Large intestine (tissue), 3 donors: ENCODE results near the gene FAM162A. TPM values are rescaled to one million over a fixed set of nuclear protein-coding genes. Genes with fewer than 3 reads are reported as not detected.
A peak's percentile ranks its signal among the peaks of the same experiment; 100 is the strongest.
"Not testable (repeated sequence)": the region's sequence is repeated elsewhere in the genome, so short reads cannot be mapped to it uniquely, and the experiment has no call there.

Experiments
- DNase-seq, 2 donors: peaks; one replicate each; pipeline versions ENCODE4 v3.0.0 to v3.0.0-alpha.2; 2013
- H3K27ac ChIP-seq: one replicate; pipeline ENCODE4 v1.5.1; 2013; ENCODE audit warnings: low read length
- H3K27me3 ChIP-seq: 2 replicates; pipeline ENCODE4 v1.6.1; 2013; ENCODE audit warnings: low read length; ENCODE audit not compliant: control insufficient read depth, insufficient read depth
- H3K36me3 ChIP-seq: 2 replicates; pipeline ENCODE4 v1.6.1; 2013; ENCODE audit warnings: low read length; ENCODE audit not compliant: control insufficient read depth, insufficient read depth
- H3K4me1 ChIP-seq: one replicate; pipeline ENCODE4 v1.6.1; 2013; ENCODE audit warnings: low read length; ENCODE audit not compliant: control insufficient read depth, insufficient read depth
- H3K4me3 ChIP-seq: one replicate; pipeline ENCODE4 v1.5.1; 2013; ENCODE audit warnings: low read length
- H3K9me3 ChIP-seq: one replicate; pipeline ENCODE4 v1.6.1; 2013; ENCODE audit warnings: mild to moderate bottlenecking, low read depth, low read length, moderate library complexity; ENCODE audit not compliant: control insufficient read depth
- WGBS: methylation state at CpG from one replicate; pipeline ENCODE4 v1.1.5; 2013; ENCODE audit warnings: low lambda C conversion rate; ENCODE audit not compliant: insufficient coverage; 5-methylcytosine and 5-hydroxymethylcytosine counted together
- polyA plus RNA-seq: library from polyadenylated mRNA; unstranded; fragments of 120-200 nt; gene quantifications from one replicate; pipeline ENCODE4 v1.2.1, GENCODE V29; 2013

FAM162A gene
- polyA plus RNA-seq, 1 donor = 60.4 TPM

DNA sequence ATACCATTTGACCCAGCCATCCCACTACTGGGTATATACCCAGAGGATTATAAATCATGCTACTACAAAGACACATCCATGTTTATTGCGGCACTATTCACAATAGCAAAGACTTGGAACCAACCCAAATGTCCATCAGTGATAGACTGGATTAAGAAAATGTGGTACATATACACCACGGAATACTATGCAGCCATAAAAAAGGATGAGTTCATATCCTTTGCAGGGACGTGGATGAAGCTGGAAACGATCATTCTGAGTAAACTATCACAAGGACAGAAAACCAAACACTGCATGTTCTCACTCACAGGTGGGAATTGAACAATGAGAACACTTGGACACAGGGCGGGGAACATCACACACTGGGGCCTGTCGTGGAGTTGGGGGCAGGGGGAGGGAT, 64.2 kb downstream of the FAM162A start:
- not testable (repeated sequence) for H3K27ac ChIP-seq, H3K9me3 ChIP-seq, H3K27me3 ChIP-seq, H3K4me3 ChIP-seq, DNase-seq, H3K4me1 ChIP-seq
- WGBS = no CpG with 5 or more reads among the region's 6 CpGs
- H3K36me3 ChIP-seq = peaks cover 47% of the 10 kb centered on the region

DNA sequence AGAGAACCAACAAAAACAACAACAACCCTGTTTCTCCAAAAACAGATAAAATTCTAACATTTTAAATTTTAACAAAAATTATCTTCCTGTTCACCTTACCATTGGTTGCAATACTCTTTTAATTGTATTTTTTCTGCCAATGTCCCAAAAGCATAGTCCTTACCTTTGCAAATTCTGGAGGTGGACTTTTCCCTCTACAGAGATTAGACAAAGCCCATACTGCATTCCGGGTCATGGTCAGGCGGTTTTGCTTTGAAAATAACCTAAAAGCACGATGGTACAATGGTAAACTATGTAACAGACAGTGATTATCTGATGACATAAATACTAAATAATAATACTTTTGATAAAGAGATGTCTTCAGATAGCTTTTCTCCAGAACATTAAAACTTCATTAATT, 67.4 kb downstream of the FAM162A start:
- Histone ChIP-seq H3K4me3 (no peak overlapping the region), H3K36me3 (peaks cover 33% of the 10 kb centered on the region), H3K27ac (no peak overlapping the region), H3K27me3 (no peaks in the 10 kb centered on the region), H3K4me1 (no peaks in the 10 kb centered on the region), H3K9me3 (no peaks in the 10 kb centered on the region)
- 80% methylated on average over 1 of the region's 3 CpGs for WGBS
- DNase-seq = no peak

DNA sequence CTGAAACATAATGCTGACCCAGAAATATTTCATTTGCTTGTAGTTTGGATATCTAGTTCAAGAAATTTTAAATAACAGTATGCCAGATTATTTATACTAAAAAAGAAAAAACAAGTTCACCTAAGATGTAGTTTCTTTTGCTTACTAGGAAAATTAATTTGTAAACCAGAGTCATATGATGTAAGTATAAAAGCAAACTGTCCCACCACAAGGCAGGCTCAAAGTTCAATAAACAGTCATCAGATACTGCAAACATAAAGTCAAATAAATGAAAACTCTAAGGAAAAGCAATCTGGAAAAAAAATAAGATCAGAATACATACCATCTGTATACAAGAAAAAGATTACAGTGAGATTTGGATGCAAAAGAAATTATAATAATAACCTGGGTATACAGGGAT, 72.1 kb downstream of the FAM162A start:
- H3K4me3 ChIP-seq = no peak overlapping the region
- H3K36me3 ChIP-seq = peaks cover 37% of the 10 kb centered on the region
- no peaks in the 10 kb centered on the region for H3K4me1 ChIP-seq
- no peaks in the 10 kb centered on the region for H3K27me3 ChIP-seq
- H3K27ac ChIP-seq = no peak overlapping the region
- H3K9me3 ChIP-seq = no peaks in the 10 kb centered on the region
- peak in 1 of 2 donors; percentile 16 for DNase-seq

DNA sequence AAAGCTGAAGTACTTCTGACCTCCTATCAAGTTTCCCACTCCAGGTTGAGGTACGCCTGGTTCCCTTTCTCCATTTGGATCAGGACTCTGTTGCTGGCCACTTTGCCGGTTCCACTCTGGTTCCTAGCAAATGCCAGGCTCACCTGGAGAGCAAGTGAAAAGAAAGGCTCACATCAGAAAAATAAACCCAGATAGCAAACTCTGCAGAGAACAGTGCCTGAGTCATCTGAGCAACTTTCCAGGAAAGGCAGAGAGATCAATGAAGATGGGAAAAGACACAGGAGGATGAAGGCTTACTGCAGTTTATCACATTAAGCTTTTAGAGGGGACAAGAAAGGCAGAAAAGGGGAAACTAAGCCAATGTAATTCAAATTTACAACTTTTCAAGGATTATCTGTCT, 73.7 kb downstream of the FAM162A start:
- Histone ChIP-seq H3K27ac (no peak overlapping the region), H3K4me3 (no peak overlapping the region), H3K27me3 (no peaks in the 10 kb centered on the region), H3K4me1 (no peaks in the 10 kb centered on the region), H3K36me3 (peaks cover 30% of the 10 kb centered on the region), H3K9me3 (no peaks in the 10 kb centered on the region)
- no CpG with 5 or more reads among the region's 2 CpGs for WGBS
- no peak for DNase-seq

DNA sequence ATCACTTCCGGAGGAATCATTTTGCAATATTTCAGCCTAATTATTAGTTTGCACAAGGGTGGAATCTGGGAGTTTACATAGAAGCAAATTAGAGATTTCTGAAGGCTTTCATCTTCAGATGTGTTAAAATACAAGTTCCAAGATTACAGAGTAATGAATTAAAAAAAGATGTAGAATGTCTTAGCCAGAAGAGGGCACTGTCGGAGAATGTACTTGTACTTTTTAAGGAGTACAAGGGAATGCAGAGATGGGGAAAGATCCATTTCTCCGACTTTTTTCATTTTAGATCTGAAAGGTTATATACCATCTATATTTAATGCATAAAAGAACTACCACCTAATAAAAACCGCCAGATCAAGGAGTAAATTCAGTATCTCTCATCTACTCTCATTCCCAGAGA, 75.0 kb downstream of the FAM162A start:
- Histone ChIP-seq H3K4me3 (no peak overlapping the region), H3K27me3 (no peaks in the 10 kb centered on the region), H3K36me3 (peaks cover 21% of the 10 kb centered on the region), H3K4me1 (no peaks in the 10 kb centered on the region), H3K9me3 (no peaks in the 10 kb centered on the region), H3K27ac (no peak overlapping the region)
- WGBS = 40% methylated on average over 1 of the region's 4 CpGs
- peak in 1 of 2 donors; percentile 14 for DNase-seq

DNA sequence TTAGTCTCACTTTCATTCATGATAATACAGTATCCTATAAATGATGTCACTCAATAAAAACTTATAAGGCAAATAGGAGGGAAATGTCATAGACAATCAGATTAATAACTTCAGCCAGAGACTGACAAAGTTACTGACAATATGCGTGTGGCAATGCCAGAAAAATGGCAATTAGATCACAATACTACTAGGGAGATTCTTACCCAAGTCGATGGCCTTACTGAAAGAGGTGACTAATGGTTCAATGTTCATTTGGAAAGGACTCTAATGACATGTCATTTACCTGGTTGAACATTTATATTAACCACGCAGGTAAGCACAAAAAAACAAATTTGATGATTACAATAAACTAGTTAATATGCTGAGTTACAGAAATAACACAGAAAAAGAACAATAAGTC, 77.8 kb downstream of the FAM162A start:
- H3K9me3 ChIP-seq = no peaks in the 10 kb centered on the region
- WGBS = 57% methylated on average over 1 of the region's 3 CpGs
- no peak overlapping the region for H3K4me3 ChIP-seq
- peak overlapping the region; percentile 54 for H3K27ac ChIP-seq
- DNase-seq = peak; percentile 34 to 71
- H3K36me3 ChIP-seq = peaks cover 28% of the 10 kb centered on the region
- no peaks in the 10 kb centered on the region for H3K4me1 ChIP-seq
- H3K27me3 ChIP-seq = no peaks in the 10 kb centered on the region

Other genes starting within 250 kb of the FAM162A start
- gene CASR, start 200.5 kb upstream of the FAM162A start, polyA plus RNA-seq = 1.9 TPM
- gene CSTA, start 58.9 kb upstream of the FAM162A start, polyA plus RNA-seq = 1.2 TPM
- 42.4 TPM for gene MIX23, start 951 bp upstream of the FAM162A start, polyA plus RNA-seq
- gene WDR5B, start 31.9 kb downstream of the FAM162A start, polyA plus RNA-seq = 7.6 TPM
- 35.0 TPM for gene KPNA1, start 130.8 kb downstream of the FAM162A start, polyA plus RNA-seq
- 32.0 TPM for gene PARP9, start 180.1 kb downstream of the FAM162A start, polyA plus RNA-seq
- 34.0 TPM for gene DTX3L, start 180.2 kb downstream of the FAM162A start, polyA plus RNA-seq
- 1.5 TPM for gene PARP15, start 193.5 kb downstream of the FAM162A start, polyA plus RNA-seq